ENCODE measurements around the gene RASSF1. TPM values are rescaled to one million over a fixed set of nuclear protein-coding genes. Genes with fewer than 3 reads are reported as not detected.
A peak's percentile ranks its signal among the peaks of the same experiment; 100 is the strongest.
"Not testable (repeated sequence)": the region's sequence is repeated elsewhere in the genome, so short reads cannot be mapped to it uniquely, and the experiment has no call there.

The RASSF1 gene
- total RNA-seq, 1 experiment from 2014 or later: 9.3 TPM

- in situ Hi-C loops (cut with HindIII; ENCODE audit: low pct_unique_long_range_greater_than_20kb, low sequenced_read_pairs): no loop called here
- no peak for DNase-seq (ENCODE audit: low read depth, low spot score)
Observed at GRCh38 chr3:50319894-50320625, 20.6 kb downstream of the RASSF1 start.

GRCh38 chr3:50319181-50319893, 21.3 kb downstream of the RASSF1 start:
- no peak for DNase-seq (ENCODE audit: low read depth, low spot score)
- in situ Hi-C loops (cut with HindIII; ENCODE audit: low pct_unique_long_range_greater_than_20kb, low sequenced_read_pairs): no loop called here

GRCh38 chr3:50318615-50319014, 22.0 kb downstream of the RASSF1 start:
- DNase-seq (ENCODE audit: low read depth, low spot score): no peak

GRCh38 chr3:50318163-50318562, 22.5 kb downstream of the RASSF1 start:
- in situ Hi-C loops (cut with HindIII; ENCODE audit: low pct_unique_long_range_greater_than_20kb, low sequenced_read_pairs): no loop called here
- DNase-seq (ENCODE audit: low read depth, low spot score): no peak

More at GRCh38 chr3:50318615-50319014, 22.0 kb downstream of the RASSF1 start:
- in situ Hi-C loops (cut with HindIII; ENCODE audit: low pct_unique_long_range_greater_than_20kb, low sequenced_read_pairs): no loop called here

- in situ Hi-C loops (cut with HindIII; ENCODE audit: low pct_unique_long_range_greater_than_20kb, low sequenced_read_pairs): no loop called here
- DNase-seq (ENCODE audit: low read depth, low spot score): no peak
Observed at GRCh38 chr3:50317300-50317699, 23.3 kb downstream of the RASSF1 start.

DNA sequence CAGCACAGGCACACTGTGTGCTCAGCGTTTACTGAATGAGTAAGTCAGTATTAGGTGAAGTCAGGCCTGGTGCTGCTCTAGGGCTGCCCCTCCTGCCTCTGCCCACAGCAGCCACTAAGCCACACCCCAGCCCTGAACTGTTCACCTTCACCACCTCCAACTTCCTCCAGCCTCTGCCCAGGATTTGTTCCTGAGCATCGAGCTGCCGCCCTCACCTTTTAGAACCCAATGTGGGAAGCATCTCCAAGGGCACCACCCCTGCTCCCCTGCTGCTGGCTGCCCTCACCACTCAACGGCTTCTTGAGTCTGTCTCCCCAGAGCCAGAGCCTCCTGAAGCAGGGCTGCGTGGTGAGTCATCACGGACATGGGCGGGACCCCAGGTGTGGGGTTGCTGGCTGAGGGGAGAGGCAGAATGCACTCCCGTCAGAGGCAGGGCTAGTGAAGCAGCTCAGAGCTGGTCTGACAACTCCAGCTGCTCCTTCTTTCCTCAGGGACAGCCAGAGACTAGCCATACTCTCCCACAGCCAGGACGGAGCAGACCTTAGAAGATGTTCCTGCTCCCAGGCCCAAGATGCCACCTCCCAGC, 23.9 kb downstream of the RASSF1 start:
- in situ Hi-C loops (cut with HindIII; ENCODE audit: low pct_unique_long_range_greater_than_20kb, low sequenced_read_pairs): no loop called here
- DNase-seq (ENCODE audit: low read depth, low spot score): no peak

DNA sequence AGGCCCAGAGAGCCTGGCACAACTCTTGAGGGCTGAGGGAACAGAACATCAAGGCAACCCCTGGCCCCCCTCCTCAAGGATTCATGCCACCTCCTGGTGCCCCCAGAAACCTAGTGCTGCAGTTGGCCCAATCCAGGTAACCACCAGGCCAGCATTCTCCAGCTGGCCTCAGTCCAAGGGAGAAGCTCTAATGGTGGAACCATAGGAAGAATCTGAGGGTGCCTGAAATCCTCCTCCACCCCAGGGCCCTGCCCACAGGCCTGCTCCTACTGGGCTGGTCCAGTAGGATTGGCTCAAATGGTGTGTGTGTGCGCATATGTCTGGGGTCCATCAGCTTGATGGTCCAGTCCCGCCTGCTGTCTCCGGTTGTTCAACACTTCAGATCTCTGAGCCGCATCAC, 25.8 kb downstream of the RASSF1 start:
- DNase-seq (ENCODE audit: low read depth, low spot score): no peak
- in situ Hi-C loops (cut with HindIII; ENCODE audit: low pct_unique_long_range_greater_than_20kb, low sequenced_read_pairs): no loop called here

GRCh38 chr3:50314342-50314741, 26.3 kb downstream of the RASSF1 start:
- in situ Hi-C loops (cut with HindIII; ENCODE audit: low pct_unique_long_range_greater_than_20kb, low sequenced_read_pairs): no loop called here
- no peak for DNase-seq (ENCODE audit: low read depth, low spot score)

GRCh38 chr3:50312041-50312440, 28.6 kb downstream of the RASSF1 start:
- DNase-seq (ENCODE audit: low read depth, low spot score); in situ Hi-C loops (cut with HindIII; ENCODE audit: low pct_unique_long_range_greater_than_20kb, low sequenced_read_pairs): not testable (repeated sequence)

GRCh38 chr3:50304601-50305000, 36.0 kb downstream of the RASSF1 start:
- in situ Hi-C loops (cut with HindIII; ENCODE audit: low pct_unique_long_range_greater_than_20kb, low sequenced_read_pairs): no loop called here
- peak; percentile 21 for DNase-seq (ENCODE audit: low read depth, low spot score)

DNA sequence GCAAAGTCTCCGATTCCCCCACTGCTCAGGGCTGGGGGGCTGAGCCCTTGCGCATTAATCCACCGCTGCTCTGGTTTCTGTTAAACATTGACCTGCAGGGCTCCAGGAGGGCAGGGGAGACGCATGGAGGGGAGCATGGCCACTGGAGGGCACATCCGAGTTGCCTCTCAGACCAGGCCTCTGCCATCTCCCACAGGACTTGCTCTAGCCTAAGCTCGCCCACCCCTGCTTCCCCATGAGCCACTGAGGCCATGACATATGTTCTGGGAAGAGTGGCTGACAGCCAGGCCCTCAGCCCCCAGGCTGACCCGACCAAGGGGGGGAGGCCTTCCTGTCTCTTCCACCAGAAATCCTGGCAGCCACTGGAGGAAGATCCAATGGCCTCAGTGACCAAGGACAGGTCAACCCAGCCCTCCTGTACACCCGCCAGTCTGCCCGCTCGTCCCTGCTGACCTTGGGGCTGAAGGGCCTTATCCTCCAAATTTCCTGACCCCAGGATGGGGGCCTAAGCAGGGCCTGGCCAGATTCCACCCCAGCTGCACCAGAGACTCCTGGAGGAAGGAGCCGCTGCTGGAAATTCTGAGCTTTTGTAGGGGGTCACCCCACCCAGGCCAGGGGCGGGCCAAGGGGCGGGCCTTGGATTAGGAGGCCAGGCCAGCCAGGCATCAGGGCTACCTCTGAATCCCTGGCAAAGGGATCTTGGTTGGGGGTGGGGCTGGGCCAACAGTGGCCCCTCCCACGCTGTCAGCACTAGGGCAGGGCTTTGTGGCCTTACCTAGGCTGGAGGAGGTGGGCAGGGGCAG, 37.4 kb downstream of the RASSF1 start, which contains the start of gene HYAL1:
HYAL1 (minus strand) TSS at position 562 of the 803 bp plus-strand sequence. CDS start 618 bp downstream, outside the sequence.
- DNase-seq (ENCODE audit: low read depth, low spot score): peak; percentile 49
- in situ Hi-C loops (cut with HindIII; ENCODE audit: low pct_unique_long_range_greater_than_20kb, low sequenced_read_pairs): no loop called here

DNA sequence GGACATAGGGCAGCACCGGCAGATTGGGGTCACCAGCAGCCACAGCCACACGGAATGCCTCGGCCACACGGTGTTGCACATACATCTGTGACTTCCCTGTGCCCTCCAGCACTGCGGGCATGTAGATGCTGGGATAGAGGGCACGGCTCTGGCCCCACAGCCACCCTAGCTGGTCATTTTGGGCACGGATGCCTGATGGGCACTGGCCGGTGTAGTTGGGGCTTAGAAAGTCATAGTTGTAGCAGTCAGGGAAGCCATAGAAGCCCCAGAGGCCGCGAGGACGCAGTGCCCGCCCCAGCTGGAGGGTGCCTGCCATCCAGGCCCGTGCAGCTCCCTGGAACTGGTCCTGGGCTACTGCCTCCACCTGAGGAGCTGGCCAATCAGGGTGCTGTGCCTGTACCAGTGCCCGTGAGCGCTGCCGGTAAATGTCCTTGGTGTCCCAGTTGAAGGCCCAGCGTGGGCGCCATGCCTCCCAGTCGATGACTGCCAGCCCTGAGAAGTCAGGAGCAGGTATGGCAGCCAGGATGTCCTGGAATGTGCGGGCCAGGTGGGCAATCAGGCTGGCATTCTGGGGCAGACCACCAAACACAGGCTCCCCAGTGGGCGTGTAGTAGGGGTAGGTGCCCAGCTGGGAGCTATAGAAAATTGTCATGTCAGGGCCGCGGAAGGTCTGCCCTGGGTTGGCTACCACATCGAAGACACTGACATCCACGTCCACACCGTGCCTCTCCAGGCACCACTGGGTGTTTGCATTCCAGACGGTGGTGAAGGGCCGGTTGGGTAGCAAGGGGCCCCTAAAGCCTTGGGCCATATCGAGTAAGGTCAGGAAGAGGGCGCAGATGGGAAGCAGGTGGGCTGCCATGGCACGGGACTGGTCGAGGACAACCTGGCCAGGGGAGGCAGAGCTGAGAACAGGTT, 38.3 kb downstream of the RASSF1 start:
- in situ Hi-C loops (cut with HindIII; ENCODE audit: low pct_unique_long_range_greater_than_20kb, low sequenced_read_pairs): no loop called here
- no peak for DNase-seq (ENCODE audit: low read depth, low spot score)

DNA sequence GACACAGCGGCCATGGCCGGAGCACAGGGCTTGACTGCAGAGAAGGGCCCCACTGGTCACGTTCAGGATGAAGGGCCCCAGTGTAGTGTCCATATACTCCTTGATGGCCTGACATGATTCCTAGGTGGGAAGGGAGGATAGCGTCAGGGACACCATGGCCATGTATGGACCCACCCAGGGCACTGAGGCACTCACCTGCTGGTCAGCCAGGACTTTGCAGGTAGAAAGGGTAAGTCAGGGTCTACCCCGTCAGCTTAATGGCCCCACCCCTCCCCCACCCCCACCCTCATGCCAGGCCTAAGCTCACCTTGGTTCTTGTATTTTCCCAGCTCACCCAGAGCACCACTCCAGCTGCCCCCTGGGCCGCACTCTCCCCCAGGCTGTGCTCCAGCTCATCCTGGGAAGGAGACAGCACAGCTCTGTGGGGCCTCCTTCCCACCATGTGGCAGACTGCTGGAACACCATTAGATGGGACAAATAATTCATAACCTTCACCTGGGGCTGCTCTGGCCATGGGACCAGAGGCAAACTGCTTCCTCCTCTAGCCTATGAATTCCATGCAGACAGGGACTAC, 39.9 kb downstream of the RASSF1 start:
- no peak for DNase-seq (ENCODE audit: low read depth, low spot score)
- in situ Hi-C loops (cut with HindIII; ENCODE audit: low pct_unique_long_range_greater_than_20kb, low sequenced_read_pairs): no loop called here

GRCh38 chr3:50299929-50300680, 40.5 kb downstream of the RASSF1 start:
- peak; percentile 71 for DNase-seq (ENCODE audit: low read depth, low spot score)
- in situ Hi-C loops (cut with HindIII; ENCODE audit: low pct_unique_long_range_greater_than_20kb, low sequenced_read_pairs): no loop called here

DNA sequence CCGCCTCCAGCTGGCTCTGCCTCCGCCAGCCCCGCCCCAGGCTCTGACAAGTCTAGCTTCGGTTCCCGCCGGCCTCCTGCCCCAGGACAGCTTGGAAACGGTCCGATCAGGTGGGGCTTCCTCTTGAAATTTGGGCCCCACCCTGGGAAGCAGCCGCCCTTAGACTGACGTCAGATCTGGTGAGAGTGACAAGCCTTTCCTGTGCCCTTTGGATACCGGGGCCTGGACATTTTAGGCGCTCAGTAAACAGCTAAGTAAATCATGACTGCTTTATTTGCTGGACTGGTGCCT, 41.1 kb downstream of the RASSF1 start:
- no peak for DNase-seq (ENCODE audit: low read depth, low spot score)
- in situ Hi-C loops (cut with HindIII; ENCODE audit: low pct_unique_long_range_greater_than_20kb, low sequenced_read_pairs): no loop called here
